Measurements from ENCODE around the gene SUMO4. TPM values are rescaled to one million over a fixed set of nuclear protein-coding genes. Genes with fewer than 3 reads are reported as not detected.

The SUMO4 gene
- total RNA-seq, 1 experiment from 2014 or later = 2.4 TPM

DNA sequence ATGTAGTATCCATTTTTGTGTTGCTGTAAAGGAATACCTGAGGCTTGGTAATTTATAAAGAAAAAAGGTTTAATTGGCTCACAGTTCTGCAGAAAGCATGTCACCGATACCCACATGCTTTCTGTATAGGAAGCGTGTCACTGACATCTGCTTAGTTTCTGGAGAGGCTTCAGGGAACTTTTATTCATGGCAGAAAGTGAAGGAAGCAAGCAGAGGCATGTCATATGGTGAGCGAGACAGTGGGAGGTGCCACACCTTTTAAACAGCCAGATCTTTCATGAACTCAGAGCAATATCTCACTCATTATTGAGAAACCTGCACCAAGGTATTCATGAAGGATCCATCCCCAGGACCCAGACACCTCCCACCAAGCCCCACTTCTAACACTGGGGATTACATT lies 3.5 kb downstream of the SUMO4 start:
- peaks cover 56% of the 10 kb centered on the region for H3K36me3 Mint-ChIP-seq (ENCODE audit: insufficient read depth, unreplicated experiment)
- H3K27me3 ChIP-seq (replicated peaks; ENCODE audit: control insufficient read depth, insufficient read depth, low read length) = no peaks in the 10 kb centered on the region

GRCh38 chr6:149405823-149406765 lies 6.0 kb downstream of the SUMO4 start:
- ChIA-PET POLR2A (no interaction called here), CTCF (no interaction called here)
- Mint-ChIP-seq H3K27ac (ENCODE audit: unreplicated experiment) (peak overlapping the region; percentile 62), H3K27me3 (ENCODE audit: insufficient read depth, unreplicated experiment) (no peaks in the 10 kb centered on the region), H3K4me1 (ENCODE audit: low read depth, unreplicated experiment) (peaks cover 7% of the 10 kb centered on the region), H3K4me3 (ENCODE audit: unreplicated experiment) (no peak overlapping the region), H3K36me3 (ENCODE audit: insufficient read depth, unreplicated experiment) (peaks cover 45% of the 10 kb centered on the region), H3K9me3 (ENCODE audit: unreplicated experiment) (no peaks in the 10 kb centered on the region)
- Histone ChIP-seq H3K9me3 (no peaks in the 10 kb centered on the region), H3K4me3 (ENCODE audit: low read depth, low read length) (no peak overlapping the region), H3K27me3 (replicated peaks; ENCODE audit: control insufficient read depth, insufficient read depth, low read length) (no peaks in the 10 kb centered on the region), H3K4me1 (no peaks in the 10 kb centered on the region), H3K36me3 (ENCODE audit: control insufficient read depth, insufficient read depth, low read length) (no peaks in the 10 kb centered on the region)
- BruUV-seq (replicated peaks) = no TSS peak
- intact Hi-C loops (cut with micrococcal nuclease; ENCODE audit: unreplicated experiment) = no loop called here
- TF ChIP-seq, protein P1, sequence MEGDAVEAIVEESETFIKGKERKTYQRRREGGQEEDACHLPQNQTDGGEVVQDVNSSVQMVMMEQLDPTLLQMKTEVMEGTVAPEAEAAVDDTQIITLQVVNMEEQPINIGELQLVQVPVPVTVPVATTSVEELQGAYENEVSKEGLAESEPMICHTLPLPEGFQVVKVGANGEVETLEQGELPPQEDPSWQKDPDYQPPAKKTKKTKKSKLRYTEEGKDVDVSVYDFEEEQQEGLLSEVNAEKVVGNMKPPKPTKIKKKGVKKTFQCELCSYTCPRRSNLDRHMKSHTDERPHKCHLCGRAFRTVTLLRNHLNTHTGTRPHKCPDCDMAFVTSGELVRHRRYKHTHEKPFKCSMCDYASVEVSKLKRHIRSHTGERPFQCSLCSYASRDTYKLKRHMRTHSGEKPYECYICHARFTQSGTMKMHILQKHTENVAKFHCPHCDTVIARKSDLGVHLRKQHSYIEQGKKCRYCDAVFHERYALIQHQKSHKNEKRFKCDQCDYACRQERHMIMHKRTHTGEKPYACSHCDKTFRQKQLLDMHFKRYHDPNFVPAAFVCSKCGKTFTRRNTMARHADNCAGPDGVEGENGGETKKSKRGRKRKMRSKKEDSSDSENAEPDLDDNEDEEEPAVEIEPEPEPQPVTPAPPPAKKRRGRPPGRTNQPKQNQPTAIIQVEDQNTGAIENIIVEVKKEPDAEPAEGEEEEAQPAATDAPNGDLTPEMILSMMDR (IDR thresholded peaks at IDR 0.05; ENCODE audit: insufficient read depth in 1 of 2, low read depth in 1 of 2, low read length in 1 of 2, severe bottlenecking in 1 of 2, unreplicated experiment in 1 of 2) = no peak
- no peak for DNase-seq

More for the DNA sequence above, 3.5 kb downstream of the SUMO4 start:
- peaks cover 3% of the 10 kb centered on the region; the same call in 1 of the 2 replicates for H3K36me3 ChIP-seq (ENCODE audit: control insufficient read depth, insufficient read depth, low read length)
- Mint-ChIP-seq H3K4me1 (ENCODE audit: low read depth, unreplicated experiment) (peaks cover 7% of the 10 kb centered on the region), H3K9me3 (ENCODE audit: unreplicated experiment) (no peaks in the 10 kb centered on the region), H3K27me3 (ENCODE audit: insufficient read depth, unreplicated experiment) (no peaks in the 10 kb centered on the region), H3K4me3 (ENCODE audit: unreplicated experiment) (no peak overlapping the region), H3K27ac (ENCODE audit: unreplicated experiment) (no peak overlapping the region)
- DNase-seq = no peak
- ChIA-PET CTCF (no interaction called here), POLR2A (no interaction called here)
- TF ChIP-seq, protein P1 (IDR thresholded peaks at IDR 0.05; ENCODE audit: insufficient read depth in 1 of 2, low read depth in 1 of 2, low read length in 1 of 2, severe bottlenecking in 1 of 2, unreplicated experiment in 1 of 2) = no peak
- no peaks in the 10 kb centered on the region for H3K4me1 ChIP-seq
- H3K9me3 ChIP-seq = no peaks in the 10 kb centered on the region
- no peak overlapping the region for H3K4me3 ChIP-seq (ENCODE audit: low read depth, low read length)
- intact Hi-C loops (cut with micrococcal nuclease; ENCODE audit: unreplicated experiment) = no loop called here
- no TSS peak for BruUV-seq (replicated peaks)

- BruUV-seq (replicated peaks) = no TSS peak
- Histone ChIP-seq H3K4me1 (no peaks in the 10 kb centered on the region), H3K9me3 (no peaks in the 10 kb centered on the region), H3K27me3 (replicated peaks; ENCODE audit: control insufficient read depth, insufficient read depth, low read length) (no peaks in the 10 kb centered on the region), H3K4me3 (ENCODE audit: low read depth, low read length) (no peak overlapping the region), H3K36me3 (ENCODE audit: control insufficient read depth, insufficient read depth, low read length) (no peaks in the 10 kb centered on the region; the same call in none of the 2 replicates)
- no peak overlapping the region for H3K4me3 Mint-ChIP-seq (ENCODE audit: unreplicated experiment)
- ChIA-PET POLR2A (no interaction called here), CTCF (no interaction called here)
- H3K9me3 Mint-ChIP-seq (ENCODE audit: unreplicated experiment) = no peaks in the 10 kb centered on the region
- no peaks in the 10 kb centered on the region for H3K27me3 Mint-ChIP-seq (ENCODE audit: insufficient read depth, unreplicated experiment)
- peaks cover 30% of the 10 kb centered on the region for H3K36me3 Mint-ChIP-seq (ENCODE audit: insufficient read depth, unreplicated experiment)
- TF ChIP-seq, protein P1 (IDR thresholded peaks at IDR 0.05; ENCODE audit: insufficient read depth in 1 of 2, low read depth in 1 of 2, low read length in 1 of 2, severe bottlenecking in 1 of 2, unreplicated experiment in 1 of 2) = no peak
- no peak for DNase-seq
- H3K27ac Mint-ChIP-seq (ENCODE audit: unreplicated experiment) = no peak overlapping the region
- peaks cover 7% of the 10 kb centered on the region for H3K4me1 Mint-ChIP-seq (ENCODE audit: low read depth, unreplicated experiment)
- intact Hi-C loops (cut with micrococcal nuclease; ENCODE audit: unreplicated experiment) = no loop called here
Measured at GRCh38 chr6:149409617-149410016, 9.6 kb downstream of the SUMO4 start.

Measured in Caco-2 (cell line).